Spleen (tissue), 11 donors: ENCODE data around the gene PDK2. TPM values are rescaled to one million over a fixed set of nuclear protein-coding genes. Genes with fewer than 3 reads are reported as not detected.

ENCODE experiments used
- DNase-seq: peaks from one replicate; pipeline ENCODE4 v3.0.0-alpha.2; 2020
- H3K27ac ChIP-seq, 8 donors: fragments of 200-600 bp; sonication (generic) in 7 of 8; 1 replicate in 4 of 8; 2 replicates in 4 of 8; pipeline versions ENCODE4 v1.5.0 to v1.8.0; 2016 to 2021; ENCODE audit warnings: inconsistent platforms in 4 of 8, mild to moderate bottlenecking in 4 of 8, moderate library complexity in 1 of 8
- H3K27me3 ChIP-seq, 7 donors: fragments of 200-600 bp; sonication (generic) in 6 of 7; replicated peaks in 1 of 7; 1 replicate in 4 of 7; 2 replicates in 3 of 7; pipeline versions ENCODE4 v1.5.0 to v1.8.0; 2016 to 2021; ENCODE audit warnings: inconsistent platforms in 3 of 7, mild to moderate bottlenecking in 1 of 7
- H3K36me3 ChIP-seq, 6 donors: fragments of 200-600 bp; sonication (generic) in 5 of 6; 1 replicate in 4 of 6; 2 replicates in 2 of 6; pipeline versions ENCODE4 v1.5.0 to v1.8.0; 2016 to 2021; ENCODE audit warnings: inconsistent platforms in 2 of 6
- H3K4me1 ChIP-seq, 6 donors: fragments of 200-600 bp; sonication (generic) in 5 of 6; 1 replicate in 3 of 6; 2 replicates in 3 of 6; pipeline versions ENCODE4 v1.5.0 to v1.8.0; 2016 to 2021; ENCODE audit warnings: inconsistent platforms in 3 of 6
- H3K4me3 ChIP-seq, 8 donors: fragments of 200-600 bp; sonication (generic) in 7 of 8; 1 replicate in 4 of 8; 2 replicates in 4 of 8; pipeline versions ENCODE4 v1.5.0 to v1.8.0; 2016 to 2021; ENCODE audit warnings: inconsistent platforms in 4 of 8, mild to moderate bottlenecking in 4 of 8, moderate library complexity in 2 of 8
- H3K9me3 ChIP-seq, 8 donors: fragments of 200-600 bp; sonication (generic) in 7 of 8; 1 replicate in 4 of 8; 2 replicates in 4 of 8; pipeline versions ENCODE4 v1.5.0 to v1.8.0; 2016 to 2021; ENCODE audit warnings: inconsistent platforms in 4 of 8
- POLR2A ChIP-seq, 3 donors: fragments of 450-650 bp; IDR thresholded peaks; one replicate each; pipeline ENCODE4 v1.5.1; 2017; ENCODE audit warnings: antibody characterized with exemption in 3 of 3, mild to moderate bottlenecking in 1 of 3
- POLR2AphosphoS5 ChIP-seq, 3 donors: sonication (generic); formaldehyde crosslinking; IDR thresholded peaks; one replicate each; pipeline ENCODE4 v1.5.1; 2017; ENCODE audit warnings: antibody characterized with exemption in 3 of 3
- WGBS, 5 donors: extraction: QIAGEN DNeasy Blood & Tissue Kit in 3 of 5; methylation state at CpG; one replicate each; pipeline versions ENCODE4 v1.1.5 to v1.1.7; 2013 to 2018; 5-methylcytosine and 5-hydroxymethylcytosine counted together
- intact Hi-C: fragments of 100-400 bp; cut with DNase I; formaldehyde crosslinking; loops from one replicate; pipeline ENCODE4 v1.15.0; 2023; ENCODE audit warnings: low total_unique reads
- polyA plus RNA-seq, 3 donors: library from polyadenylated mRNA; stranded (reverse); fragments of 200-250 nt; gene quantifications; one replicate each; pipeline ENCODE4 v1.2.1, GENCODE V29; 2013
- total RNA-seq, 7 donors: library from RNA; depleted of rRNA in 3 of 7; stranded (reverse); fragments of >200 nt in 3 of 7; fragmentation: NEBNext Ultra II Directional in 4 of 7; extraction: Animal tissue kit (Norgen Biotek cat#: 25700) in 4 of 7; gene quantifications; one replicate each; pipeline versions ENCODE4 v1.1.0 to v1.2.1, GENCODE V29; 2016 to 2021
- TF ChIP-seq, protein P1 (sequence below), 11 experiments: fragments of 200-600 bp in 7 of 11; fragments of 450-650 bp in 4 of 11; sonication (generic) in 4 of 11; IDR thresholded peaks in 8 of 11; conservative IDR thresholded peaks in 3 of 11; 1 replicate in 7 of 11; 2 replicates in 4 of 11; pipeline versions ENCODE4 v1.4.0 to v1.8.0; 2016 to 2021; ENCODE audit warnings: antibody characterized with exemption in 11 of 11, inconsistent platforms in 4 of 11, mild to moderate bottlenecking in 1 of 11
- donor health status: healthy with polysubstance abuse.
- donor health status: DM: no; HTN: no; CAD: no; lungs with moderate emphysema.
- donor health status: DM: no; HTN: no; CAD: no.
- donor health status: Bipolar disorder and iron deficiency.
- donor health status: healthy.
- donor health status: DM: no; HTN: no; CAD: no.
- donor health status: DM: yes; HTN: yes; CAD: no.

The PDK2 gene
- total and polyA plus RNA-seq, 10 donors: 8.7 to 41.5 (median 24.3) TPM

DNA sequence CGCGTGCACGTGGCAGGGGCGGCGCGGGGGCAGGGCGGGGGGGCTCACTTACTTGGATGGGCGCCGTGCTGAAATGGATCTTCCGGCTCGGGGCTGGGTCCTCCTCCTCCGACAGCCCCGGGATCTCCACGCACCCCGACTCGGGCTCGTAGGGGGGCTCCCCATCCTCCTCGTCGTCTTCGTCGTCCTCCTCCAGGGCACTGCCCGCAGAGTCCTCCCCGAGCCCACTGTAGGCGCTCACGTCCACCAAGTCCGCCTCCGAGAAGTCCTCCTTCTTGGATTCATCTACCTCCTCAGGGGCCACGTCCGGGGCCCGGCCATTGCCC lies 53.9 kb downstream of the PDK2 start:
- Histone ChIP-seq H3K9me3 (no peaks in the 10 kb centered on the region), H3K27me3 (no peaks in the 10 kb centered on the region), H3K36me3 (peaks cover 0 to 27% (median 11%) of the 10 kb centered on the region in 6 donors), H3K4me1 (peaks cover 58 to 90% (median 73%) of the 10 kb centered on the region in 6 donors), H3K4me3 (peak overlapping the region; percentile 83 to 98 (median 88)), H3K27ac (peak overlapping the region; percentile 73 to 99 (median 97))
- TF ChIP-seq, protein P1, sequence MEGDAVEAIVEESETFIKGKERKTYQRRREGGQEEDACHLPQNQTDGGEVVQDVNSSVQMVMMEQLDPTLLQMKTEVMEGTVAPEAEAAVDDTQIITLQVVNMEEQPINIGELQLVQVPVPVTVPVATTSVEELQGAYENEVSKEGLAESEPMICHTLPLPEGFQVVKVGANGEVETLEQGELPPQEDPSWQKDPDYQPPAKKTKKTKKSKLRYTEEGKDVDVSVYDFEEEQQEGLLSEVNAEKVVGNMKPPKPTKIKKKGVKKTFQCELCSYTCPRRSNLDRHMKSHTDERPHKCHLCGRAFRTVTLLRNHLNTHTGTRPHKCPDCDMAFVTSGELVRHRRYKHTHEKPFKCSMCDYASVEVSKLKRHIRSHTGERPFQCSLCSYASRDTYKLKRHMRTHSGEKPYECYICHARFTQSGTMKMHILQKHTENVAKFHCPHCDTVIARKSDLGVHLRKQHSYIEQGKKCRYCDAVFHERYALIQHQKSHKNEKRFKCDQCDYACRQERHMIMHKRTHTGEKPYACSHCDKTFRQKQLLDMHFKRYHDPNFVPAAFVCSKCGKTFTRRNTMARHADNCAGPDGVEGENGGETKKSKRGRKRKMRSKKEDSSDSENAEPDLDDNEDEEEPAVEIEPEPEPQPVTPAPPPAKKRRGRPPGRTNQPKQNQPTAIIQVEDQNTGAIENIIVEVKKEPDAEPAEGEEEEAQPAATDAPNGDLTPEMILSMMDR (IDR thresholded peaks at IDR 0.05 in 8 of 11, conservative IDR thresholded peaks at IDR 0.05 in 3 of 11): no peak
- TF ChIP-seq POLR2A (IDR thresholded peaks at IDR 0.05) (no peak), POLR2AphosphoS5 (IDR thresholded peaks at IDR 0.05) (no peak)
- DNase-seq: no peak
- 0 to 1% (median 0%) methylated on average over 17 to 30 of the region's 30 CpGs for WGBS, 5 donors
- intact Hi-C loops: no loop called here

DNA sequence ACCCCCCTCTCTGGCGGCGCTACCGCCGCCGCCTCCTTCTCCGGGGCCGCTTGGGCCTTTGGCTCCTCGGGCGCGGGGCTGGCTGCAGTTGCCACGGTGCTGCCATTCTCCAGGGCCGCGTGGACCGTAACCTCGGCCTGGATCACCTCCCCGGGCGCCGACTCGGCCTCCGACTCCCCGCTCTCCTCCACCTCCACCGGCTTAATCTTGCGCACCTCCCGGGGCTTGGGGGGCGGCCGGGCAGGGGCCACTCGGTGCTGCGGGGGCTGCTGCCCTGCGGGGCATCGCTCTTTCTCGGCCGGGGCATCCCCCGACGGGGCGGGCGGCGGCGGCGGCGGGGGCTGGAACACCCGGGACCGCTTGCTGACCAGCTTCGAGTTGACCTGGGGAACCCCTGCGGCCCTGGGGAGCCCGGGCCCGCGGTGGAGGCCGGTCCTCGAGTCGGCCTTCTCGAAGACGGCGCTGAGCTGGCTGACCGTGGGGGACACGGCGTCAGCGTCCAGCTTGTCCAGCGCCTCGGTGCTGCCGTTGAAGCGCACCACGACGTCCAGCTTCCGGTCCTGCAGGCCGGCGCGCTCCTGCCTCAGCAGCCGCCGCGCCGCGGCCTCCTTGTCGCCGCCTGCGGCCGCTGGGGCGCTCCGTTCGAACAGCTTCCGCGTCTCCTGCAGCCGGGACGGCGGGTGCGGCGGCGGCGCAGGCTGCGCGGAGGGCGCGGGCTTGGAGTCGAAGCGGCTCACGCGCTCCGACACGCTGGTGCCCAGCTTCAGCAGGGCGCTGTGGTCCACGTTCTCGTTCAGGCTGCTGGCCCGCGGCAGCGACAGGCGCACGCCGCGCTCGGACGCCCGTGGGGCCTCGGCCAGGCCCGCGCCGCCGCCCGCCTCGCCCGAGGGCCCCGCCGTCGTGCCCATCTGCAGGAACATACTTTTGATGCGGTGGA lies 54.5 kb downstream of the PDK2 start:
- Histone ChIP-seq H3K36me3 (peaks cover 0 to 21% (median 5%) of the 10 kb centered on the region in 6 donors), H3K27ac (peak overlapping the region; percentile 73 to 99 (median 97)), H3K27me3 (no peaks in the 10 kb centered on the region), H3K4me3 (peak overlapping the region; percentile 83 to 98 (median 88)), H3K4me1 (peaks cover 61 to 90% (median 74%) of the 10 kb centered on the region in 6 donors), H3K9me3 (no peaks in the 10 kb centered on the region)
- TF ChIP-seq, protein P1 (IDR thresholded peaks at IDR 0.05 in 8 of 11, conservative IDR thresholded peaks at IDR 0.05 in 3 of 11): peak in 7 of 11 experiments; percentile 7 to 41 (median 22)
- peak; percentile 45 to 76 (median 63) for TF ChIP-seq POLR2AphosphoS5 (IDR thresholded peaks at IDR 0.05)
- no peak for TF ChIP-seq POLR2A (IDR thresholded peaks at IDR 0.05)
- DNase-seq: peak; percentile 95
- 0 to 1% (median 1%) methylated on average over 32 to 123 of the region's 123 CpGs for WGBS, 5 donors
- intact Hi-C loops: no loop called here

DNA sequence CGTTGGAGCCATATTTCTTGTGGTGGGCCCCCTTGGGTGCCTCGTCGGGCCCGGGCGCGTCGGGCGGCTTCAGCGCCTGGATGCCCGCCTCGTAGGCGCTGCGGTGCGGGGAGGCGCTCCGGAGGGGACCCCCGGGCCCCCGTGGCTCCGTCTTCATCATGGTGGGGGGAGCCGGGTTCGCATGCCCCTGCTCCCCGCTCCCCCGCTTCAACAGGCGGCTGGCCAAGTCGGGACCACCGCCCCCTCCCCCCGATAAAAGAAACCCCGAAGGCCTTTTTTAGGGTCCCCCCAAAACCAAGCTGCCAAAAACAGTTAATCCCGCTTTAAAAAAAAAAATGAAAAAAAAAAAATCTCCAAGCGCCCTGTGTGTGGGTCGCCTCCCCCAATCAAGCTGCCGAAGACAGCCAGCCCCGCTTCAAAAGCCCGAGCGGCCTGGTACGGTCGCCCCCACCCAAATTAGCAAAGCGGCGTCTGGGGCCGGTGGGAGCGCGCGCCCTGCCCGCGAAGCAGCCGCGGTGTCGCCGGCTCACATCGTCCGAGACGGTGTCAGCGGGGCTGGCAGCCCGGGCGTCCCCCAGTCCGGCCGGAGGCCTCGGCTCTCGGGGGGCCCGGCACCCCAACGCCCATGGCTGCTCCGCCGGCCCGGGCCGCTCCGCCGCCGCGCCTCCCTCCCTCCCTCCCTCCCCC lies 55.3 kb downstream of the PDK2 start, which contains the start of gene PPP1R9B:
PPP1R9B (minus strand) TSS at position 324 of the 687 bp plus-strand sequence; CDS start at position 160, 164 bp downstream.
- Histone ChIP-seq H3K27ac (peak within 1 kb of the TSS; percentile 73 to 99 (median 97)), H3K27me3 (no peaks in the 10 kb centered on the region), H3K4me3 (peak within 1 kb of the TSS; percentile 83 to 98 (median 88)), H3K4me1 (peaks cover 59 to 90% (median 71%) of the 10 kb centered on the region in 6 donors), H3K36me3 (peaks cover 0 to 13% (median 0%) of the 10 kb centered on the region in 6 donors), H3K9me3 (no peaks in the 10 kb centered on the region)
- peak; percentile 86 for DNase-seq
- WGBS, 5 donors: 0 to 1% (median 0%) methylated on average over 45 to 69 of the region's 69 CpGs
- intact Hi-C loops: no loop called here
- TF ChIP-seq POLR2A (IDR thresholded peaks at IDR 0.05) (no peak), POLR2AphosphoS5 (IDR thresholded peaks at IDR 0.05) (no peak)
- TF ChIP-seq, protein P1 (IDR thresholded peaks at IDR 0.05 in 8 of 11, conservative IDR thresholded peaks at IDR 0.05 in 3 of 11): no peak
